Neuronal stem cell (in vitro differentiated cells): ENCODE measurements around the gene GNAT1.
A peak's percentile ranks its signal among the peaks of the same experiment; 100 is the strongest.

Experiments used
- DNase-seq: peaks from one replicate; pipeline ENCODE4 v3.0.0-alpha.2; 2013; ENCODE audit warnings: low spot score
- H2AFZ ChIP-seq: one replicate; pipeline ENCODE4 v1.6.1; 2013; ENCODE audit warnings: mild to moderate bottlenecking, low read length, inconsistent platforms
- H2AK5ac ChIP-seq: 2 replicates; pipeline ENCODE4 v1.6.1; 2013; ENCODE audit warnings: low read depth, mild to moderate bottlenecking, inconsistent platforms, low read length, moderate library complexity, mixed read lengths
- H2BK120ac ChIP-seq: 2 replicates; pipeline ENCODE4 v1.6.1; 2013; ENCODE audit warnings: low read depth, mild to moderate bottlenecking, inconsistent platforms, low read length, moderate library complexity, mixed read lengths
- H2BK12ac ChIP-seq: one replicate; pipeline ENCODE4 v1.6.1; 2013; ENCODE audit warnings: low read length, inconsistent platforms
- H2BK15ac ChIP-seq: 2 replicates; pipeline ENCODE4 v1.6.1; 2013; ENCODE audit warnings: mild to moderate bottlenecking, low read length, inconsistent platforms, mixed read lengths
- H2BK5ac ChIP-seq: one replicate; pipeline ENCODE4 v1.6.1; 2013; ENCODE audit warnings: inconsistent platforms, mild to moderate bottlenecking, low read length, moderate library complexity
- H3K14ac ChIP-seq: one replicate; pipeline ENCODE4 v1.6.1; 2013; ENCODE audit warnings: low read length, inconsistent platforms
- H3K18ac ChIP-seq: 2 replicates; pipeline ENCODE4 v1.6.1; 2013; ENCODE audit warnings: low read length, inconsistent platforms
- H3K23ac ChIP-seq: 2 replicates; pipeline ENCODE4 v1.6.1; 2013; ENCODE audit warnings: low read depth, mild to moderate bottlenecking, mixed read lengths, low read length, inconsistent platforms; ENCODE audit not compliant: poor library complexity
- H3K27ac ChIP-seq: replicated peaks from 3 replicates; pipeline ENCODE4 v1.5.1; 2013; ENCODE audit warnings: low read length, inconsistent platforms
- H3K27me3 ChIP-seq, 3 experiments: 2 replicates each; pipeline ENCODE4 v1.6.1; 2013; ENCODE audit warnings: low read length in 3 of 3, mild to moderate bottlenecking in 2 of 3, inconsistent platforms in 1 of 3, low read depth in 1 of 3, mixed read lengths in 1 of 3, moderate library complexity in 1 of 3; ENCODE audit not compliant: control insufficient read depth in 3 of 3, insufficient read depth in 3 of 3
- H3K36me3 ChIP-seq, 2 donors: replicated peaks in 1 of 2; 2 replicates each; pipeline ENCODE4 v1.6.1; 2013; ENCODE audit warnings: low read length in 2 of 2; ENCODE audit not compliant: control insufficient read depth in 2 of 2, insufficient read depth in 2 of 2
- H3K4ac ChIP-seq: 2 replicates; pipeline ENCODE4 v1.6.1; 2013; ENCODE audit warnings: inconsistent platforms, mild to moderate bottlenecking, low read length, moderate library complexity
- H3K4me1 ChIP-seq, 2 donors: 1 replicate in 1 of 2; 2 replicates in 1 of 2; pipeline ENCODE4 v1.6.1; 2013; ENCODE audit warnings: low read length in 2 of 2, low read depth in 1 of 2; ENCODE audit not compliant: control insufficient read depth in 2 of 2, insufficient read depth in 1 of 2
- H3K4me2 ChIP-seq: one replicate; pipeline ENCODE4 v1.6.1; 2013; ENCODE audit warnings: mild to moderate bottlenecking, low read length, inconsistent platforms; ENCODE audit not compliant: insufficient read depth, poor library complexity, severe bottlenecking
- H3K4me3 ChIP-seq, 2 donors: 2 replicates each; pipeline ENCODE4 v1.5.1; 2013; ENCODE audit warnings: low read length in 2 of 2, mild to moderate bottlenecking in 2 of 2, inconsistent platforms in 1 of 2, moderate library complexity in 1 of 2
- H3K79me1 ChIP-seq: one replicate; pipeline ENCODE4 v1.6.1; 2013; ENCODE audit warnings: low read depth, mild to moderate bottlenecking, inconsistent platforms, low read length, moderate library complexity
- H3K9ac ChIP-seq: one replicate; pipeline ENCODE4 v1.6.1; 2013; ENCODE audit warnings: mild to moderate bottlenecking, low read depth, low read length, inconsistent platforms; ENCODE audit not compliant: poor library complexity
- H3K9me3 ChIP-seq, 2 donors: replicated peaks in 1 of 2; 2 replicates each; pipeline versions ENCODE3 to v1.6.1; 2013; ENCODE audit warnings: low read length in 2 of 2, mild to moderate bottlenecking in 2 of 2, inconsistent platforms in 1 of 2, low read depth in 1 of 2, mixed read lengths in 1 of 2, moderate library complexity in 1 of 2; ENCODE audit not compliant: control insufficient read depth in 2 of 2, insufficient read depth in 1 of 2
- H4K8ac ChIP-seq: one replicate; pipeline ENCODE4 v1.6.1; 2013; ENCODE audit warnings: low read depth, mild to moderate bottlenecking, inconsistent platforms, low read length, moderate library complexity
- H4K91ac ChIP-seq: one replicate; pipeline ENCODE4 v1.6.1; 2013; ENCODE audit warnings: low read length, low read depth, mild to moderate bottlenecking, inconsistent platforms; ENCODE audit not compliant: poor library complexity
- WGBS, 2 donors: extraction: QIAGEN DNeasy Blood & Tissue Kit; methylation state at CpG; one replicate each; pipeline ENCODE4 v1.1.7; 2013; ENCODE audit warnings: missing lambda C conversion rate in 2 of 2, mixed read lengths in 1 of 2; ENCODE audit not compliant: insufficient read length in 2 of 2, insufficient replicate concordance in 1 of 2; ENCODE audit errors: extremely low coverage in 2 of 2; 5-methylcytosine and 5-hydroxymethylcytosine counted together

Gene GNAT1

DNA sequence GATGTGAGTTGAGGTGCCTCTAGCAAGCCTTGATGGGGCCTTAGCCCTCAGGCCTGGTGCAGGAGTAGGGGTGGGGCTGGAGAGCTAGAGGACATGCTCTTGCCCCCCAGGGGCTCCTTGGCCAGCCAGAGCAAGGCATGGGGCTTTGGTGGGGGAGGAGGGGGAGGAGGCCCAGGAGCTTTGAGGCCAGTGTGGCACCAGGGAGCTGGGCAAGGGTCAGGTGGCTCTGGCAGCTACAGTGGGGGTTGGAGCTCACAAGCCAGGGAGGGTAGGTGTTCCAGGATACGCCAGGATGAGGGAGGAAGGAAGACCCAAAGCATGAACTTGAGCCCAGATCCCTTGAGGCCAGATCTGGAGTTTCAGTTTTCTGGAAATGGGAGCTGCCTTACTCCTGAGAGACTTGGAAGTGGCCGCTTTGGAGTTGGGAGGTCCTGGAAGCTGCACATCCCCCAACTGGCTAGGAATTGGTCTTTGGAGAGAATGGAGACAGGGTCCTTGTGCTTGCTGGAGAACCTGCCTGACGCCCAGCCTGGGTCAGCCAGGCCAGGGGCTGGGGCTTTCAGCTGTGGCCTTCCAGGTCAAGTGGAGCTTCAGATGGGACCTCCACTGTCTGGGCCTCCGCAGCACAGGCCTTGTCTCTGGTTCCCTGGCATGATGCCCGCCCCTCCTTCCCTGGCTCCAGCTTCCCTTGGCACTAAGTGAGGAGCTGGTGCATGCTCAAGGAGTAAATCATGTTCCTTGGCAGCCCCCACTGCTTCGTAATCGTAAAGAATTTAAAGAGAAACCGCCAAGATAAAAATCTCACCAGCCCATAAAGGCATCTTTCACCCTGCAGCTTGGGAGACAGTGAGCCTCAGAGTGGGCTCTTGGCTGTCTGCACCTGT lies 27.6 kb upstream of the GNAT1 start:
- no peak for DNase-seq
- Histone ChIP-seq H2BK120ac (no peak overlapping the region), H3K36me3 (peaks cover 0 to 44% of the 10 kb centered on the region in 2 donors), H3K4me2 (no peak overlapping the region), H3K9ac (no peak overlapping the region), H3K4me3 (no peak overlapping the region), H3K79me1 (peaks cover 22% of the 10 kb centered on the region), H3K9me3 (no peaks in the 10 kb centered on the region), H3K14ac (peak overlapping the region; percentile 14), H4K91ac (no peak overlapping the region), H3K23ac (no peak overlapping the region), H3K18ac (peak overlapping the region; percentile 67), H2AFZ (no peak overlapping the region), H3K27me3 (peaks cover 0 to 45% (median 0%) of the 10 kb centered on the region in 3 experiments), H3K4ac (peak overlapping the region; percentile 24), H3K4me1 (peaks cover 30 to 54% of the 10 kb centered on the region in 2 donors), H3K27ac (no peak overlapping the region), H2BK5ac (no peak overlapping the region), H2BK15ac (no peak overlapping the region), H2AK5ac (peak overlapping the region; percentile 76), H4K8ac (no peak overlapping the region), H2BK12ac (peak overlapping the region; percentile 19)
- WGBS, 2 donors, result no CpG with 5 or more reads among the region's 8 CpGs

DNA sequence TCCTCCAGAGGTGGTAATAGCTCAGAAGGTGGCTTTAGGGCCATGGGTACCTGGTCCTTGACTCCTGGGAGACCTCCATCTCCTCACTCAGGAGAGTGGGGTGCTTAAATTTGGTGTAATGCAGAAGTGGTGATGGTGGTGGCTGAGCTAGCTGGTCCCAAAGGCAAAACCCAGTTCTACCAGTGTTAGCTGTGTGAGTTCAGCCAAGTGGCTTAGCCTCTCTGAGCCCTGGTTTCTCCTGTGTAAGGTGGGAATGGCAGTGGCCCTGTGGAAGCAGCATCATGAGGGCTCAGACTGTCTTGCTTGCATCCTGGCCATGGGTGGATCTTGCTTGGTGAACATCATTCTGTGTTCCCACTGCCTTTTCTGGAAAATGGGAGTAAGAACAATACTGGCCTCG lies 26.9 kb upstream of the GNAT1 start:
- no peaks in the 10 kb centered on the region for H3K9me3 ChIP-seq
- H2AFZ ChIP-seq, result no peak overlapping the region
- WGBS, 2 donors, result no CpG with 5 or more reads among the region's 1 CpG
- no peak overlapping the region for H3K4me2 ChIP-seq
- H3K27me3 ChIP-seq, result peaks cover 0 to 39% (median 0%) of the 10 kb centered on the region in 3 experiments
- no peak overlapping the region for H2BK12ac ChIP-seq
- no peak for DNase-seq
- H3K4me3 ChIP-seq, result no peak overlapping the region
- H3K18ac ChIP-seq, result no peak overlapping the region
- no peak overlapping the region for H2BK15ac ChIP-seq
- peaks cover 37 to 52% of the 10 kb centered on the region in 2 donors for H3K4me1 ChIP-seq
- peaks cover 19% of the 10 kb centered on the region for H3K79me1 ChIP-seq
- H4K8ac ChIP-seq, result no peak overlapping the region
- H3K27ac ChIP-seq, result no peak overlapping the region
- no peak overlapping the region for H3K9ac ChIP-seq
- H3K23ac ChIP-seq, result no peak overlapping the region
- H2BK5ac ChIP-seq, result no peak overlapping the region
- no peak overlapping the region for H4K91ac ChIP-seq
- H2BK120ac ChIP-seq, result no peak overlapping the region
- H3K14ac ChIP-seq, result no peak overlapping the region
- H2AK5ac ChIP-seq, result no peak overlapping the region
- H3K36me3 ChIP-seq, result peaks cover 0 to 44% of the 10 kb centered on the region in 2 donors
- no peak overlapping the region for H3K4ac ChIP-seq

GRCh38 chr3:50164984-50165909 lies 26.2 kb upstream of the GNAT1 start:
- WGBS, 2 donors, result no CpG with 5 or more reads among the region's 7 CpGs
- H3K23ac ChIP-seq, result peak overlapping the region; percentile 34
- peak overlapping the region; percentile 34 for H3K9ac ChIP-seq
- peaks cover 37 to 55% of the 10 kb centered on the region in 2 donors for H3K4me1 ChIP-seq
- peak overlapping the region; percentile 92 for H2BK5ac ChIP-seq
- H4K91ac ChIP-seq, result peak overlapping the region; percentile 73
- H2AK5ac ChIP-seq, result peak overlapping the region; percentile 91
- no peaks in the 10 kb centered on the region for H3K9me3 ChIP-seq
- H3K14ac ChIP-seq, result peak overlapping the region; percentile 17
- peaks cover 0 to 38% (median 0%) of the 10 kb centered on the region in 3 experiments for H3K27me3 ChIP-seq
- peak overlapping the region; percentile 56 for H2BK120ac ChIP-seq
- no peak overlapping the region for H3K4me3 ChIP-seq
- H4K8ac ChIP-seq, result peak overlapping the region; percentile 59
- H3K36me3 ChIP-seq, result peaks cover 0 to 37% of the 10 kb centered on the region in 2 donors
- peak overlapping the region; percentile 83 for H2BK15ac ChIP-seq
- peak overlapping the region; percentile 89 for H3K27ac ChIP-seq
- peak overlapping the region; percentile 60 for H2BK12ac ChIP-seq
- peak overlapping the region; percentile 60 for H2AFZ ChIP-seq
- H3K79me1 ChIP-seq, result peaks cover 19% of the 10 kb centered on the region
- no peak overlapping the region for H3K4me2 ChIP-seq
- no peak for DNase-seq
- peak overlapping the region; percentile 71 for H3K4ac ChIP-seq
- peak overlapping the region; percentile 95 for H3K18ac ChIP-seq
